ENCODE results near the gene PAK1. TPM values are rescaled to one million over a fixed set of nuclear protein-coding genes. Genes with fewer than 3 reads are reported as not detected.
A peak's percentile ranks its signal among the peaks of the same experiment; 100 is the strongest.

The PAK1 gene
- total RNA-seq, 1 experiment from 2014 or later, result 80.0 TPM

- Histone ChIP-seq H2AFZ (no peak overlapping the region), H3K79me2 (ENCODE audit: low read depth) (no peaks in the 10 kb centered on the region), H3K4me2 (peak overlapping the region; percentile 11; the same call in 1 of the 2 replicates), H3K9me3 (ENCODE audit: insufficient read depth, low read depth) (no peaks in the 10 kb centered on the region), H3K4me1 (replicated peaks; ENCODE audit: insufficient read depth) (peaks cover 35% of the 10 kb centered on the region), H3K9me2 (ENCODE audit: insufficient read depth) (no peaks in the 10 kb centered on the region), H3K27ac (no peak overlapping the region), H3K27me3 (ENCODE audit: insufficient read depth, low read depth) (peaks cover 49% of the 10 kb centered on the region), H4K20me1 (ENCODE audit: insufficient read depth) (peaks cover 5% of the 10 kb centered on the region; the same call in 1 of the 2 replicates), H3K36me3 (ENCODE audit: low read depth) (no peaks in the 10 kb centered on the region), H3K4me3 (no peak overlapping the region), H3F3A (ENCODE audit: insufficient read depth, low read depth) (peaks cover 31% of the 10 kb centered on the region)
- POLR2A ChIA-PET (ENCODE audit: unreplicated experiment), result no interaction called here
- peak; percentile 51 to 94 for DNase-seq
- CTCF ChIA-PET, result interaction anchor here (0.6 to 0.7 kb wide), 2 partner anchors 9 to 459 kb away, joined by 4 to 5 read pairs; no protein-coding TSS in a partner anchor
- TF ChIP-seq CTCF (conservative IDR thresholded peaks at IDR 0.05), result no peak
- no peak for TF ChIP-seq EZH2 (IDR thresholded peaks at IDR 0.05; ENCODE audit: low read depth)
- intact Hi-C loops (cut with micrococcal nuclease; ENCODE audit: unreplicated experiment), result no loop called here
- BruUV-seq (replicated peaks), result no TSS peak
Observed at GRCh38 chr11:77506857-77507256, 33.0 kb upstream of the PAK1 start.

GRCh38 chr11:77505956-77506355 lies 32.1 kb upstream of the PAK1 start:
- Histone ChIP-seq H3F3A (ENCODE audit: insufficient read depth, low read depth) (peaks cover 31% of the 10 kb centered on the region), H3K4me3 (no peak overlapping the region), H3K36me3 (ENCODE audit: low read depth) (no peaks in the 10 kb centered on the region), H3K4me2 (no peak overlapping the region), H3K4me1 (replicated peaks; ENCODE audit: insufficient read depth) (peaks cover 35% of the 10 kb centered on the region), H3K27ac (no peak overlapping the region), H3K9me3 (ENCODE audit: insufficient read depth, low read depth) (no peaks in the 10 kb centered on the region), H3K79me2 (ENCODE audit: low read depth) (no peaks in the 10 kb centered on the region), H2AFZ (no peak overlapping the region), H4K20me1 (ENCODE audit: insufficient read depth) (peaks cover 5% of the 10 kb centered on the region; the same call in 1 of the 2 replicates), H3K9me2 (ENCODE audit: insufficient read depth) (no peaks in the 10 kb centered on the region), H3K27me3 (ENCODE audit: insufficient read depth, low read depth) (peaks cover 52% of the 10 kb centered on the region)
- POLR2A ChIA-PET (ENCODE audit: unreplicated experiment), result no interaction called here
- CTCF ChIA-PET, result no interaction called here
- TF ChIP-seq CTCF (conservative IDR thresholded peaks at IDR 0.05) (no peak), EZH2 (IDR thresholded peaks at IDR 0.05; ENCODE audit: low read depth) (no peak)
- BruUV-seq (replicated peaks), result no TSS peak
- no peak for DNase-seq
- intact Hi-C loops (cut with micrococcal nuclease; ENCODE audit: unreplicated experiment), result no loop called here

GRCh38 chr11:77503006-77503405 lies 29.1 kb upstream of the PAK1 start:
- no TSS peak for BruUV-seq (replicated peaks)
- TF ChIP-seq CTCF (conservative IDR thresholded peaks at IDR 0.05) (no peak), EZH2 (IDR thresholded peaks at IDR 0.05; ENCODE audit: low read depth) (no peak)

More at GRCh38 chr11:77503006-77503405, 29.1 kb upstream of the PAK1 start:
- Histone ChIP-seq H3K4me3 (no peak overlapping the region), H3F3A (ENCODE audit: insufficient read depth, low read depth) (peaks cover 19% of the 10 kb centered on the region), H3K9me3 (ENCODE audit: insufficient read depth, low read depth) (no peaks in the 10 kb centered on the region), H3K79me2 (ENCODE audit: low read depth) (no peaks in the 10 kb centered on the region), H3K27ac (no peak overlapping the region), H3K4me2 (no peak overlapping the region), H2AFZ (no peak overlapping the region), H3K27me3 (ENCODE audit: insufficient read depth, low read depth) (peaks cover 64% of the 10 kb centered on the region), H3K4me1 (replicated peaks; ENCODE audit: insufficient read depth) (peaks cover 24% of the 10 kb centered on the region), H3K36me3 (ENCODE audit: low read depth) (no peaks in the 10 kb centered on the region), H3K9me2 (ENCODE audit: insufficient read depth) (no peaks in the 10 kb centered on the region), H4K20me1 (ENCODE audit: insufficient read depth) (peaks cover 5% of the 10 kb centered on the region; the same call in 1 of the 2 replicates)
- intact Hi-C loops (cut with micrococcal nuclease; ENCODE audit: unreplicated experiment), result no loop called here
- POLR2A ChIA-PET (ENCODE audit: unreplicated experiment), result no interaction called here
- CTCF ChIA-PET, result no interaction called here
- peak in 1 of 2 experiments; percentile 50 for DNase-seq
